Adipose tissue (tissue), 3 donors: Measurements from ENCODE around the gene BLOC1S6. TPM values are rescaled to one million over a fixed set of nuclear protein-coding genes. Genes with fewer than 3 reads are reported as not detected.

ENCODE experiments used
- H3K27ac ChIP-seq: one replicate; pipeline ENCODE4 v1.5.1; 2013; ENCODE audit warnings: low read depth, low read length
- WGBS, 3 donors: extraction: QIAGEN DNeasy Blood & Tissue Kit; methylation state at CpG; one replicate each; pipeline ENCODE4 v1.1.7; 2013; 5-methylcytosine and 5-hydroxymethylcytosine counted together
- polyA plus RNA-seq, 3 donors: library from polyadenylated mRNA; stranded (reverse); fragments of 200-250 nt; gene quantifications; one replicate each; pipeline ENCODE4 v1.2.3, GENCODE V29; 2013
- donor health status: healthy with polysubstance abuse.
- donor health status: Bipolar disorder and iron deficiency.
- donor health status: healthy.

Gene BLOC1S6
- polyA plus RNA-seq, 3 donors = 11.9 to 46.8 (median 31.7) TPM

DNA sequence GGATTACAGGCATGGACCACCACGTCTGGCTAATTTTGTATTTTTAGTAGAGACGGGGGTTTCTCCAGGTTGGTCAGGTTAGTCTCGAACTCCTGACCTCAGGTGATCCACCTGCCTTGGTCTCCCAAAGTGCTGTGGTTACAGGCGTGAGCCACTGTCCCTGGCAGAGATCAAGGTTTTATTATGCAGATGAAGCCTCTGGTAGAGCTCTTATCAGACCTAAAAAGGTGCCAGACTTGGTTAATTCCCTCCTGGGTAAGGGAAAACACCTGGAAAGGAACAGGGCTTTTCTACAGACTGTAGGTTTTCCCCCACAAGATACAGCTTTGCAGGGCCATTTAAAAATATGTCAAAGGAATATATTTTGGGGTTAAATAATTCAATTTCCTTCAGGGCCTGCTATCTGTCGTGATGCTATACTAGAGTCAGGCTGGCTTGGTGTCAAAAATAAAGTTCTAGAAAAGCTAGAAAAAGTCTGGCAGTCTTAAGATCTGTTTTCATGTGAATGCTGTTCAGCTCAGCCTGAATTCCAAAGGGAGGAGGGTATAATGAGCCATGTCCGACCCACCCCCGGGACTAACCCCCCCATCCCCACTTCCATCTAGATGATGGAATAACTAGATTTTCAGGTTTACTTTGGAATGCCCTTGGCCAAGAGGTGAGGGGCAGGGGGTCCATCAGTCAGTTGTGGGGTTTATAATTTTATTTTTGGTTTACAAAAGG, 1.9 kb upstream of the BLOC1S6 start:
- WGBS, 3 donors = 61 to 78% (median 73%) methylated on average over 7 of the region's 7 CpGs
- H3K27ac ChIP-seq = no peak overlapping the region

DNA sequence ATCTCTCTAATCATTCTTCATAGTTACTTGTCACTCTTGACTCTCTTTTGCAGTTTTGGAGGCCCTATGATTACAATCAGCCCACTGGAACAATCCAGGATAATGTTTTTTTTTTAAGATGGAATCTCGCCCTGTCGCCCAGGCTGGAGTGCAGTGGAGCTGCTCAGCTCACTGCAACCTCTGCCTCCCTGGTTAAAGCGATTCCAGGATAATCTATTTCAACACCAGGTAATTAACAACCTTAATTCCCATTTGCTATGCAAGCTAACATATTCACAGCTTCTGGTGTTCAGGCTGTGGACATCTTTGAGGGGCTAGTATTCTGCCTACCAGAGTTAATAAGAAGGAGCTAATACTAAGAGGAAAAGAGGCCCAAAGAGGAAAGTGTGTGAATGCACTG, 1.1 kb upstream of the BLOC1S6 start:
- WGBS, 3 donors = 64 to 88% (median 72%) methylated on average over 3 of the region's 3 CpGs

DNA sequence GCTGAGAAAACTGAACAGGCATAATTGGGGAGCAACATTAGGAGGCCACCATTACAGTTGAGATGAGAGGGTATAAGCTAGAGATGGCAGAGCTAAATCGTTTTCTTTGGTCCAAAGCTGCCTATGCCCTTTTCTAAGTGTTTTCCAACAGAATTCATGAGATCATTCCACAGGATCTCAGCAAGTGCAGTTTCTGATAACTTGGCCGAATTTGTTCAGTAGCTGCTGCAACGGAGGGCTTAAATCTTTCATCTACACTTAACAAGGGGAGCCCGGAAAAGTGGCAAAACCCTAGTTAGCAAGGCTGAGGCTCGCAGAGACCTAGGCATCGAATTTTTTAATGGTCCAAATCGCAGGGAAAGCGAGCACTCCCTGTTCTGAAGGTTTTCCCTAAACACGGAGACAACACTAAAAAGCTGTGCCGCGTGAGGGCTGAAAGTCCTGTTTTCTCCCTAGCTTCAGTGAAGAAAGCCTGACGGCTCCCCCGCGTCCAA, 531 bp upstream of the BLOC1S6 start:
- 1% methylated on average over 14 of the region's 14 CpGs for WGBS, 3 donors
- H3K27ac ChIP-seq = peak overlapping the region; percentile 99

More for the DNA sequence above, 1.1 kb upstream of the BLOC1S6 start:
- H3K27ac ChIP-seq = no peak overlapping the region

DNA sequence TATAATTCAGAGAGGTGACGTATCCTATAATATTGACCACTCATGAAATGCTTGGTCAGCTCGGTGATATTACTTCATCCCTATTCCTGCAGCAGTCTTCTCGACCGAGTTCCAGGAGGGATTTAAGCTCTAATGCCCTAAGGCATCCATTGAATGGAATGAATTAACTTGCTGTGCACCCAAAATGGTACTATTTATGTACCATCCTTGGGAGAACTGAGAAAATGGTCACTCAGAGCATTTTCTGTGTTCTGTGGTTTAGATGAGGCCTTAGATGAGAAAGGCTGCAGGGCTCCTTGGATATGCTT, 638 bp downstream of the BLOC1S6 start:
- WGBS, 3 donors = 0% methylated on average over 4 of the region's 4 CpGs
- no peak overlapping the region for H3K27ac ChIP-seq

DNA sequence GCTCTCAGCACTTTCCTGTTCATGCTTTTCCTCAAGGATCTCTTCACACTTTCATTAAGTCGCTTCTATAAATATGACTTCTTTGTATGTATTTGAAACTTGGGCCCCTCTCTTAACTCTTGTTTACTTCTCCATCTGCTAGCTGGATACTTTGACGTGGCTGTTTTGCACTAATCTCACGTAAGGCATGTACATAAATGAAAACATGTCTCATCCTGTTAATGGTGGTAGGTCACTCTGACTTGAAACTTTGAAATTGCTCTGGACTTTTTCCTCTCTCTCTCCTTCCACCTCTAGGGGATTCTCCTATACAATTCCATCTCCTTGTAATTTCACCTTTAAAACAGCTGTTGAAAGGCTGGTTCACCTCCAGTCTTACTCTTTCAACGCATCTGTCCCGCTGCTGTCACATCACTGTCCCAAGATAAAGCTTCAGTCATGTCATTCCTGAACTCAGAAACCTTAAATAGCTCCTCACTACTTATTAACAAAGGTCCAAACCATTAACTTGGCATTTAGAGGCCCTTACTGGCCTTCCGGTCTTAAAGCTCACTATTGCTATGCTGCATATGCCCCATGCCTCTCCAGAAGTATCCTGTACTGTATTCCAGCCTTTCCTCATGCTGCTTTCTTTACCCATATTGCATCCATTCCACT, 1.2 kb downstream of the BLOC1S6 start:
- H3K27ac ChIP-seq = no peak overlapping the region
- 13 to 40% (median 38%) methylated on average over 6 of the region's 6 CpGs for WGBS, 3 donors

DNA sequence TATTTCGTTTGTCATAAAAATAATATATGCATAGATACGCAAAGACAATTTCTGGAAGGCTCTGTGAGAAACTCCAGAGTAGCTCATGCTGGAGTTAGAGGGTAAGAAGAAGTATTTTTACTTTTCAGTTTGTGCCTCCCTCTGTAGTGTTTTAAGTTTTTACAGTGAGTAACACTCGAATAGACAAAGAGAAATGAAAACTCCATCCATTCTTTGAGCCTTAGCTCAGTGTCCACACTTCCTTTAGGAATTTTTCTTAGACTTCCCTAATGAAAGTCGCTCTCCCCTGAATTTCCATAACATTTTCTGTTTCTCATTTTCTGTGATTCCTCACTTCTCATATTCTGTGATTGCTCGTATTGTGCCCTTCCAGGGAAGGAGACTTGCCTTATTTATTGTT, 2.1 kb downstream of the BLOC1S6 start:
- no peak overlapping the region for H3K27ac ChIP-seq
- 65 to 80% (median 66%) methylated on average over 5 of the region's 5 CpGs for WGBS, 3 donors

DNA sequence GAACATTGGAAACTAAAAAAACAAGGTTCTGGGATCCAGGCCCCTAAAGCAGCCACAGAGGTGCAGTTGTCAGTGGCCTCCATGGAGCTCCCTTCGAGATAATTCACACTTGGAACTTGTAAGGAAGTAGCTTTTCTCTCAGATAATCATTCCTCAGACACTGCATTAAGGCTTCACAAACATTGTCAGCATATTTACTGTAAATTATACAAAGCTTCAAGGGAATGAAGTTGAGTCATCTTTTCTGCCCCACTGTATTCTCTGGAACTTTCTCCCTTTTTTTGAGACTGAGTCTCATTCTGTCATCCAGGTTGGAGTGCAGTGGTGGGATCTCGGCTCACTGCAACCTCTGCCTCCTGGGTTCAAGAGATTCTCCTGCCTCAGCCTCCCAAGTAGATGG, 7.1 kb downstream of the BLOC1S6 start:
- no peak overlapping the region for H3K27ac ChIP-seq
- 86 to 92% (median 91%) methylated on average over 2 of the region's 2 CpGs for WGBS, 3 donors

DNA sequence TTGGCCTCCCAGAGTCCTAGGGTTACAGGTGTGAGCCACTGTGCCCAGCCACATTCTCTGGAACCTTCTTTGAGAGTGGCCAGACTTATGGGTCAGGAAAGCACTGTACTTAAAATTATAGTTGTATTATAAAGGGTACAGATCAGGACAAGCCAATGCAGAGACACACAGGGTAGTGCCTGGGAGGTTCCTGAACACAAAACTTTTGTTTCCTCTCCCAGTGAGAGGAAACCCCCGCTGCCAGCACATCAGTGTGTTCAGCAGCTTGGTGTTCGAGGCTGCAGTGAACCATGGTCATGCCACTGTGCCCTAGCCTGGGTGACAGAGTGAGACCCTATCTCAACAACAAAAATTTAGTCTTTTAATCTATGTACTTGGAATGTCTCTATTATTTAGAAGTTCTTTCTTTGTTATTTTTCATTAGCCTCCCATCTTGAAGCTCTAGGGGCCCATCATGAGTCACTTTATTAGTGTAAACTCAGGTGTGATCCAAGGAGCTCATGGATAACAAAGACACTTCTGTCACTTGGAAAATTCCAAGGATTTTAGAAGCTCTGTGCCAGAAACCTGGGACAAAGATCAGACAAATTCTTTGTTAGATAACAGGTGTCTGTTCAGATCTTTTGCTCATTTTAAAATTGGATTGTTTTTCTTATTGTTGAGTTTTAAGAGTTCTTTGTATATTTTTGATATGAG, 7.8 kb downstream of the BLOC1S6 start:
- WGBS, 3 donors = 87 to 95% (median 95%) methylated on average over 2 of the region's 2 CpGs
- H3K27ac ChIP-seq = no peak overlapping the region

DNA sequence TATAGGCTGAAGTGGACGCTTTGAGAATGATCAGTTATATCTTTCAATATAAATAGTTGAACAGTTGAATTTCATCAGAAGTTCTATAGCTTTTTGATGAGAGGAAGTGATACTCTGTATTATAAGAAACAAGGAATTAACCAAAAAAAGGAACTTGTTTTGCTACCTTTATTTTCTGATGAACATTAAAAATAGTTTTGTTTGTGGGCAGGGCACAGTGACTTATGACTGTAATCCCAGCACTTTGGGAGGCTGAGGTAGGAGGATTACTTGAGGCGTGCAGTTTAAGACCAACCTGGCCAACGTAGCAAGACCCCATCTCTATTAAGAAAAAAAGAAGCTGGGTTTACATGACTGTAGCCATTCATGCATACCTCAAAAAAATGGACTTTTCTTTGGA, 16.7 kb downstream of the BLOC1S6 start:
- no peak overlapping the region for H3K27ac ChIP-seq
- 86 to 93% (median 88%) methylated on average over 3 of the region's 3 CpGs for WGBS, 3 donors

DNA sequence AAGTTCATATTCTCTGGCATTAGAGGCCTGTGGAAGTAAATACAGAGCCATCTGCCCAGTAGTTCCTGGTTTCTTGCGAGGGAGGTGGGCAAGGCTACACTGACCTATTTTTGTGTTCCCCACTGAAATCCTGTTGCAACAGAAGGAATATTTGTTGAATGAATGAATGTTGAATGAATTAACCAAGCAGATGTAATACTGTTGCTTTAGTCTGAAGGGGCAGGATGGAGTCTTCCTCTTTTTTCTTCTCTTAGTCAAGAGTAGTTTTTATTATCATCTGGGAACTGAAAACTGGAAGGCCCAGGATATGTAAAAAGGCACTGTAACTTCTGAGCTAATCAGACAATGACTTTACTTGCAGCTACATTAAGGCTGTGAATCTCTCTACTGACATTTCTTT, 17.1 kb downstream of the BLOC1S6 start:
- H3K27ac ChIP-seq = no peak overlapping the region
- WGBS, 3 donors = 50 to 100% (median 54%) methylated on average over 1 of the region's 1 CpG

DNA sequence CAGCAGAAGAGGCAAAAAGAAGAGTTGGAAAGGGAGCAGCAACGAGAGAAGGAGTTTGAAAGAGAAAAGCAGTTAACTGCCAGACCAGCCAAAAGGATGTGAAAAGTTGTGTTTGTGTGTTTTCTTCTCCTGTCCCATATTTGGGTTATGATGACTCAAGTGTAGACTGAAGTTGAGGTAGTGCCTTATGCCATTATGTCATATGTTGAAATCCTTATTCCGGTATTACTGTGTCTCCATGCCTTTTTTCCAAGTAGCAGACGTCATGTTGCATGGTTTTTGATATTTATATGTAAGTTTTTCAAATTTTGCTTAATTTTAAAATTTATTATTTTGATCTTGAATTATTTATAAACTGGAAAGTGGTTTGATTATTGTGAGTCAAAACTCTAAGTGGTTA, 19.2 kb downstream of the BLOC1S6 start:
- WGBS, 3 donors = 67 to 84% (median 80%) methylated on average over 3 of the region's 3 CpGs
- H3K27ac ChIP-seq = no peak overlapping the region

DNA sequence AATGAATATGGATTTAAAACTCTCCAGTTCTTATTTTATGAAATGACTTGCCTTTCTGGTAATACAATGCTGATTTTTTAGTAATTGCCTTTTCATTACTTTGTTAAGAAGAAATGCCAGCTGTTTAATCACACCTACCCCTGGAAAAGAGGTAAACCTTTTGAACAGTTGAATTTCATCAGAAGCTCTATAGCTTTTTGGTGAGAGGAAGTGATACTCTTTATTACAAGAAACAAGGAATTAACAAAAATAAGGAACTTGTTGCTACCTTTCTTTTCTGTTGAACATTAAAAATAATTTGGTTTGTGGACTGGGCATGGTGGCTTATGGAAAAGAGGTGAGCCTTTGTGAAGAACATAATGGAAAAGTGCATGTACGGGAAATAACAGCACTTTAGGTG, 19.7 kb downstream of the BLOC1S6 start:
- WGBS, 3 donors = 83 to 90% (median 90%) methylated on average over 1 of the region's 1 CpG
- no peak overlapping the region for H3K27ac ChIP-seq

DNA sequence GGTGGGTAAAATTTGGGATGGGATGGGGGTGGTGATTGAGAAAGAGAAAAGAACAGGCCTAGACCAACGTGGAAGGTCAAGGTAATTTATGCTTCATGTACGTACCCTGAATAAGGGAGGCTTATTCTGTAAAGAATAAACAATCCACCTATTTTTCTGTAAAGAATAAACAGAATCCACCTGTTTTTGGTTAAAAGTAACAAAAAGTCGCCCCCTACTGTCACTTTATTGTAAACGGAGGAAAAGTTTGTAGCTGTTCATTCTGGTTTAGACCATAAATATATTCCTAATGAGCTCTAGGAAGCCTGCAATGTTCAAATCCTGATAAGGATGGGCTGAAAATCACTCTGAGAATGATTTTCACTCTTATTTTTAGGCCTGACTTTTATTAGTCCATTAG, 24.1 kb downstream of the BLOC1S6 start:
- no peak overlapping the region for H3K27ac ChIP-seq
- 23 to 25% (median 24%) methylated on average over 4 of the region's 4 CpGs for WGBS, 3 donors

DNA sequence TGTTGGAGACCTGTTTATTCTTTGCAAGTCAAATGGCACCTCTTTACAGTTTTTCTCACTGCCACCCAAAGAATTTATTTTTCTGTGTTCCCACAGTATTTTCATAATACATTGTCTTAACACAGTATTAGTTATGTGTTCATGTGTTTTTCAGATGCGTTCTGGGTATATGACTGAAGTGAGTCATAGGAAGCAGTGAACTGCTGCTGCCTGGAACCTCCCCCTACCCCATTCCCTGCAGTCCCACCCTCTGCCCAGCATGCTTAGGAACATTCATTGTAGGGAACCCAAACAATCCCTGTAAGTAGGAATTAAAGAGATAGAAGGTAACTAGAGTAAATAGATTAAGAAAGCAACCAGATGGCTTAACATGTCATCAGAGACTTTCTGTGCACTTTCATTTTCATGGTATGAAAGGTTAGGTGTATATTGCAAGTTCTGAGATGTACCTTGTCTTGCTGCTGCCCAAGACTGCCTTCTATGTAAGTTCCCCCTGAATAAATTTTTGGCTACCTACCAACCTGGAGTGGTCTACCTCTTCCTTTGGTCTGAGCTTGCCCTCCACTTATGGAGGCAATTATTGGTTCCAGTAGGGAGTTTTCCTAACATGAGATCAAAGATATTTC, 25.7 kb downstream of the BLOC1S6 start:
- H3K27ac ChIP-seq = no peak overlapping the region
- WGBS, 3 donors = 66 to 82% (median 75%) methylated on average over 1 of the region's 1 CpG

DNA sequence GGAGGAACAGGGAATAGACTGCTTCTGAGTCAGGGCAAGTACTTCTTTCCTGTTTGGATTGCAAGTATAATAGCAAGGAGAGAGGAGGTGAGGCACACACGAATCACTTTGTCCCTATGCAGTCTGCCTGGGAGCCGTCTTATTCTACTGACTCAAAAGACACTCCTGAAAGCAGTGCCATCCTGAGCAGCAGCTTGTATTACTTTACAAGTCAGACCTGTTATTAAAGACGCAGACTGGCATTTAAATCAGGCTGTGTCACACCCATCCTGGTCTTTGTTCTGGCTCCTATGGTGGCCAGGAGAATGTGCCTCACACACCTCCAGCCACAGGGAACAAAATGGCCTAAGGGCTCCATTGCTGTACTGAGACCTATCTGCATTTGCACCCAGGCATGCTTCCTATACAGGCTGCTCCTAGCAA, 29.7 kb downstream of the BLOC1S6 start:
- H3K27ac ChIP-seq = no peak overlapping the region
- WGBS, 3 donors = 75 to 83% (median 81%) methylated on average over 3 of the region's 3 CpGs

DNA sequence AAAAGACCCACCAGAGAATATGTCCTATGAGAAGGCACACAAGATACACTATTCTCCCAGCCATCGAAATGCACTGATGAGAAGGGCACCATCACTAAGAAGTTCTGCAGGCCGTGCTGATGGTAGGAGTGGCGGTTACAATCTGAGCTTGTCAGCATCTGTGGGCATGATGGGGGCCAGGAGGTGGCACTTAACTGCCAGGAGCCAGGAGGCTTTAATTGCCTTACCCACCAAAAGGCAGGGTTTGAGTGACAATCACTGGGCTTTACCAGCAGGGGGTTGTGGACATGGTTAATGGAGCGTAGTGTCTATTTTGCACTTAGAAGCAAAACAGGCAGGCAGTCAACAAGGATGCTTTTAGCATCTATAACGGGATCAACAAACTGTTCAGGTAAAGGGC, 31.6 kb downstream of the BLOC1S6 start:
- WGBS, 3 donors = 87 to 92% (median 87%) methylated on average over 5 of the region's 5 CpGs
- H3K27ac ChIP-seq = no peak overlapping the region

DNA sequence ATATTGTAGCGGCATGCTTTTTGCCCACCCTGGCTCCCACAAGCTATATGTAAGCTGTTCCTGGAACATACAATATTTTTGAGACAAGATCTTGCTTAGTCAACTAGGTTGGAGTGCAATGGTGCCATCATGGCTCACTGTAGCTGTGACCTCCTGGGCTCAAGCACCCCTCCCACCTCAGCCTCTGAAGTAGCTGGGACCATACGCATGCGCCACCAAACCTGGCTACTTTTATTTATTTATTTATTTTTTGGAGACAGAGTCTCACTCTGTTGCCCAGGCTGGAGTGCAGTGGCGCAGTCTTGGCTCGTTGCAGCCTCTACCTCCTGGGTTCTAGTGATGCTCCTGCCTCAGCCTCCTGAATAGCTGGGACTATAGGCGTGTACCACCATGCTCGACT, 41.0 kb downstream of the BLOC1S6 start:
- H3K27ac ChIP-seq = no peak overlapping the region
- 89 to 96% (median 91%) methylated on average over 7 of the region's 7 CpGs for WGBS, 3 donors

DNA sequence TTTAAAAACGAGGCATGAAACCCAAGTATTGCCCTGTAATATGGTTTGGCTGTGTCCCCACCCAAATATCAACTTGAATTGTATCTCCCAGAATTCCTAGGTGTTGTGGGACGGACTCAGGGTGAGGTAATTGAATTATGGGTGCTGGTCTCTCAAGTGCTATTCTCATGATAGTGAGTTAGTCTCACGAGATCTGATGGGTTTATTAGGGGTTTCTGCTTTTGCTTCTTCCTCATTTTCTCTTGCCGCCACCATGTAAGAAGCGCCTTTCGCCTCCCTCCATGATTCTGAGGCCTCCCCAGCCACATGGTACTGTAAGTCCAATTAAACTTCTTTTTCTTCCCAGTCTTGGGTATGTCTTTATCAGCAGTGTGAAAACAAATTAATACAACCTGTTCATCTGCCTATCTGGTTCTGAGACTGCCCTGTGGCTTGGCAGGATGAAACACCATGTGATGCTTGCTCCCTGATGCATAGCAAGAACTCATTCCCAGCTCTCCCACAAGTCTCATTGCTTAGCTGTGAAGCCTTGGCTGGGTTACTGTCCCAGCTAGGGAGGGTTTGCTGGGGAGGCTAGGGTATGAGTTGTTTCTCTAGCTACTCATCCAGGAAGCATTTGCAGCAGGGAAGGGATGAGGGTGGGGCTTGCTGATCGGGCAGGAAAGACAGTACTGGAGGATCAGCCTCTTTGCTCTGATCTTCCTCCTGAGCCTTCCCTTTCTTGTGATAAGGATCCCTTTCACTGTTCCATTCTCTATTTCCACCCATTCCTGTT, 43.9 kb downstream of the BLOC1S6 start:
- H3K27ac ChIP-seq = no peak overlapping the region
- WGBS, 3 donors = 70 to 76% (median 72%) methylated on average over 7 of the region's 7 CpGs
